Measurements from ENCODE around the gene C1RL. TPM values are rescaled to one million over a fixed set of nuclear protein-coding genes. Genes with fewer than 3 reads are reported as not detected.

C1RL gene
- polyA plus RNA-seq, 2 of the 4 experiments (the other 2 are of a cell fraction) = 25.2 to 30.4 TPM

DNA sequence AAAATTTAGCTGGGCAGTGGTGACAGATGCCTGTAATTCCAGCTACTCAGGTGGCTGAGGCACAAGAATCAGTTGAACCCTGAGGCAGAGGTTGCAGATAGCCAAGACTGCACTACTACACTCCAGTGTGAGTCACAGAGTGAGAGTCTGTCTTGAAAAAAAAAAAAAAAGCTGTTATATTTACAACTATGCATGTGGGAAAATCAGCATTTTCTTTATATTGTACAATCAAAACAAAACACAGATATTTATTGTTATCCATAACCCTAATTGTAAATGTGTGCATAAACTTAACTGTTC is 29.2 kb downstream of the C1RL start:
- H3K4me1 ChIP-seq = peaks cover 26% of the 10 kb centered on the region
- peak overlapping the region; percentile 91 for H3K27ac ChIP-seq
- TF ChIP-seq, protein P1, sequence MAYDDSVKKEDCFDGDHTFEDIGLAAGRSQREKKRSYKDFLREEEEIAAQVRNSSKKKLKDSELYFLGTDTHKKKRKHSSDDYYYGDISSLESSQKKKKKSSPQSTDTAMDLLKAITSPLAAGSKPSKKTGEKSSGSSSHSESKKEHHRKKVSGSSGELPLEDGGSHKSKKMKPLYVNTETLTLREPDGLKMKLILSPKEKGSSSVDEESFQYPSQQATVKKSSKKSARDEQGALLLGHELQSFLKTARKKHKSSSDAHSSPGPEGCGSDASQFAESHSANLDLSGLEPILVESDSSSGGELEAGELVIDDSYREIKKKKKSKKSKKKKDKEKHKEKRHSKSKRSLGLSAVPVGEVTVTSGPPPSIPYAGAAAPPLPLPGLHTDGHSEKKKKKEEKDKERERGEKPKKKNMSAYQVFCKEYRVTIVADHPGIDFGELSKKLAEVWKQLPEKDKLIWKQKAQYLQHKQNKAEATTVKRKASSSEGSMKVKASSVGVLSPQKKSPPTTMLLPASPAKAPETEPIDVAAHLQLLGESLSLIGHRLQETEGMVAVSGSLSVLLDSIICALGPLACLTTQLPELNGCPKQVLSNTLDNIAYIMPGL (CRISPR knock-in tag; IDR thresholded peaks at IDR 0.05; ENCODE audit: borderline replicate concordance) = no peak
- TF ChIP-seq, protein P2, sequence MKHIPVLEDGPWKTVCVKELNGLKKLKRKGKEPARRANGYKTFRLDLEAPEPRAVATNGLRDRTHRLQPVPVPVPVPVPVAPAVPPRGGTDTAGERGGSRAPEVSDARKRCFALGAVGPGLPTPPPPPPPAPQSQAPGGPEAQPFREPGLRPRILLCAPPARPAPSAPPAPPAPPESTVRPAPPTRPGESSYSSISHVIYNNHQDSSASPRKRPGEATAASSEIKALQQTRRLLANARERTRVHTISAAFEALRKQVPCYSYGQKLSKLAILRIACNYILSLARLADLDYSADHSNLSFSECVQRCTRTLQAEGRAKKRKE (CRISPR knock-in tag; IDR thresholded peaks at IDR 0.05; ENCODE audit: low read depth) = no peak
- TF ChIP-seq FOXS1 (CRISPR knock-in tag; IDR thresholded peaks at IDR 0.05) = no peak
- TF ChIP-seq RFX5 (IDR thresholded peaks at IDR 0.05) = no peak
- no peak for TF ChIP-seq NPAS2 (CRISPR knock-in tag; IDR thresholded peaks at IDR 0.05; ENCODE audit: borderline replicate concordance)
- TF ChIP-seq KDM5A (IDR thresholded peaks at IDR 0.05) = no peak
- TF ChIP-seq FOSL2 (IDR thresholded peaks at IDR 0.05) = no peak
- TF ChIP-seq FOSL2 (CRISPR knock-in tag; IDR thresholded peaks at IDR 0.05) = peak; percentile 38
- no peak for TF ChIP-seq TFCP2L1 (CRISPR knock-in tag; IDR thresholded peaks at IDR 0.05)
- no peak for TF ChIP-seq ESRRA (IDR thresholded peaks at IDR 0.05; ENCODE audit: borderline replicate concordance, low read length)
- TF ChIP-seq CBX8 (IDR thresholded peaks at IDR 0.05) = no peak
- TF ChIP-seq PHF8 (IDR thresholded peaks at IDR 0.05; ENCODE audit: borderline replicate concordance, low read depth) = no peak
- TF ChIP-seq RCOR1 (IDR thresholded peaks at IDR 0.05; ENCODE audit: low read depth, low read length) = no peak
- 0 out of 5 replicates have a peak, but pooled peaks of 1 of the 2 experiments have one; percentile 1 for TF ChIP-seq JUN (IDR thresholded peaks at IDR 0.05)
- TF ChIP-seq RARB (CRISPR knock-in tag; IDR thresholded peaks at IDR 0.05) = no peak
- TF ChIP-seq ZC3H11A (IDR thresholded peaks at IDR 0.05) = no peak
- no peak for TF ChIP-seq POLR2A (IDR thresholded peaks at IDR 0.05; ENCODE audit: low read length)
- DNase-seq (ENCODE audit: low read depth in 1 of 2, low spot score in 1 of 2) (peak in 1 of 2 experiments; percentile 52), ATAC-seq (peak; percentile 79 to 84), FAIRE-seq (no peak)
- H3K4me3 ChIP-seq = no peak overlapping the region
- no peaks in the 10 kb centered on the region for H3K9me3 ChIP-seq
- peak overlapping the region; percentile 84 for H3K4me2 ChIP-seq
- ChIA-PET POLR2A (interaction anchor here (0.5 to 2.4 kb wide), 12 partner anchors 9 to 136 kb away, joined by 3 to 27 read pairs (median 3); partner anchors contain the start of genes C12orf57, C1S, LPCAT3 and RNU7-1), CTCF (interaction anchor here (0.6 to 13.8 kb wide), 6 partner anchors 11 to 188 kb away, joined by 3 to 150 read pairs (median 40); partner anchors contain the start of genes C1R, C1RL and C1S)

DNA sequence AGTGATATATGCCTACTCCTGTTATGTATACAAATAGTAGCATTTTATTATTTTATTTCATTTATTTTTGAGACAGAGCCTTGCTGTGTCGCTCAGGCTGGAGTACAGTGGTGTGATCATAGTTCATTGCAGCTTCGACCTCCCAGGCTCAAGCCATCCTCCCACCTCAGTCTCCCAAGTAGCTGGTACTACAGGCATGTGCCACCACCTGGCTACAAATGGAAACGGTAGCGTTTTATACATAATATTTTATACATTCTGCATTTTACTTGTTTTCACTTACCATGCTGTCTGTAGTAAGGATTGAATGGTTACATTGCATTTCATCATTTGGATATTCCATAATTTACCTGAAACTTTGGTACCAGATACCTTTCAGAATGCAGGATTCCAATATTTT is 30.9 kb downstream of the C1RL start:
- H3K4me1 ChIP-seq = peaks cover 26% of the 10 kb centered on the region
- peak in 1 of 2 experiments; percentile 52; a peak in 3 of 6 replicates for ATAC-seq
- CTCF ChIA-PET = interaction anchor here (1.4 to 13.8 kb wide), 5 partner anchors 13 to 109 kb away, joined by 3 to 150 read pairs (median 74); partner anchors contain the start of genes C1R, C1RL and C1S
- peak; percentile 39 for FAIRE-seq
- peak in 1 of 2 experiments; percentile 47 for DNase-seq (ENCODE audit: low read depth in 1 of 2, low spot score in 1 of 2)
- peak overlapping the region; percentile 84; the same call in 2 of the 3 replicates for H3K4me2 ChIP-seq
- no peaks in the 10 kb centered on the region for H3K9me3 ChIP-seq
- POLR2A ChIA-PET = no interaction called here
- 33% methylated on average over 4 of the region's 4 CpGs for WGBS (ENCODE audit: missing lambda C conversion rate)
- no peak overlapping the region for H3K4me3 ChIP-seq
- H3K27ac ChIP-seq = peak overlapping the region; percentile 91
- no peak for TF ChIP-seq CBX2 (IDR thresholded peaks at IDR 0.05; ENCODE audit: borderline replicate concordance, low read depth)
- TF ChIP-seq, protein P3, sequence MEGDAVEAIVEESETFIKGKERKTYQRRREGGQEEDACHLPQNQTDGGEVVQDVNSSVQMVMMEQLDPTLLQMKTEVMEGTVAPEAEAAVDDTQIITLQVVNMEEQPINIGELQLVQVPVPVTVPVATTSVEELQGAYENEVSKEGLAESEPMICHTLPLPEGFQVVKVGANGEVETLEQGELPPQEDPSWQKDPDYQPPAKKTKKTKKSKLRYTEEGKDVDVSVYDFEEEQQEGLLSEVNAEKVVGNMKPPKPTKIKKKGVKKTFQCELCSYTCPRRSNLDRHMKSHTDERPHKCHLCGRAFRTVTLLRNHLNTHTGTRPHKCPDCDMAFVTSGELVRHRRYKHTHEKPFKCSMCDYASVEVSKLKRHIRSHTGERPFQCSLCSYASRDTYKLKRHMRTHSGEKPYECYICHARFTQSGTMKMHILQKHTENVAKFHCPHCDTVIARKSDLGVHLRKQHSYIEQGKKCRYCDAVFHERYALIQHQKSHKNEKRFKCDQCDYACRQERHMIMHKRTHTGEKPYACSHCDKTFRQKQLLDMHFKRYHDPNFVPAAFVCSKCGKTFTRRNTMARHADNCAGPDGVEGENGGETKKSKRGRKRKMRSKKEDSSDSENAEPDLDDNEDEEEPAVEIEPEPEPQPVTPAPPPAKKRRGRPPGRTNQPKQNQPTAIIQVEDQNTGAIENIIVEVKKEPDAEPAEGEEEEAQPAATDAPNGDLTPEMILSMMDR (IDR thresholded peaks at IDR 0.05) = peak; percentile 24; the same call in 2 of the 3 replicates
- 0 out of 3 replicates have a peak, but pooled peaks have one; percentile 17 for TF ChIP-seq SMC3 (IDR thresholded peaks at IDR 0.05)
- no peak for TF ChIP-seq BHLHE40 (IDR thresholded peaks at IDR 0.05; ENCODE audit: low read depth, low read length)
- no peak for TF ChIP-seq EHMT2 (IDR thresholded peaks at IDR 0.05; ENCODE audit: low read depth)
- TF ChIP-seq KDM5A (IDR thresholded peaks at IDR 0.05) = no peak
- TF ChIP-seq POLR2A (IDR thresholded peaks at IDR 0.05; ENCODE audit: low read length) = no peak
- no peak for TF ChIP-seq FOSB (CRISPR knock-in tag; IDR thresholded peaks at IDR 0.05)
- TF ChIP-seq ZSCAN20 (CRISPR knock-in tag; IDR thresholded peaks at IDR 0.05) = no peak
- TF ChIP-seq, protein P4, sequence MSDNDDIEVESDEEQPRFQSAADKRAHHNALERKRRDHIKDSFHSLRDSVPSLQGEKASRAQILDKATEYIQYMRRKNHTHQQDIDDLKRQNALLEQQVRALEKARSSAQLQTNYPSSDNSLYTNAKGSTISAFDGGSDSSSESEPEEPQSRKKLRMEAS (IDR thresholded peaks at IDR 0.05) = 0 out of 2 replicates have a peak, but pooled peaks have one; percentile 17
- TF ChIP-seq JUN (IDR thresholded peaks at IDR 0.05) = no peak
- TF ChIP-seq, protein P5, sequence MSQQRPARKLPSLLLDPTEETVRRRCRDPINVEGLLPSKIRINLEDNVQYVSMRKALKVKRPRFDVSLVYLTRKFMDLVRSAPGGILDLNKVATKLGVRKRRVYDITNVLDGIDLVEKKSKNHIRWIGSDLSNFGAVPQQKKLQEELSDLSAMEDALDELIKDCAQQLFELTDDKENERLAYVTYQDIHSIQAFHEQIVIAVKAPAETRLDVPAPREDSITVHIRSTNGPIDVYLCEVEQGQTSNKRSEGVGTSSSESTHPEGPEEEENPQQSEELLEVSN (IDR thresholded peaks at IDR 0.05; ENCODE audit: borderline replicate concordance, low read depth) = no peak
- TF ChIP-seq, protein P6, sequence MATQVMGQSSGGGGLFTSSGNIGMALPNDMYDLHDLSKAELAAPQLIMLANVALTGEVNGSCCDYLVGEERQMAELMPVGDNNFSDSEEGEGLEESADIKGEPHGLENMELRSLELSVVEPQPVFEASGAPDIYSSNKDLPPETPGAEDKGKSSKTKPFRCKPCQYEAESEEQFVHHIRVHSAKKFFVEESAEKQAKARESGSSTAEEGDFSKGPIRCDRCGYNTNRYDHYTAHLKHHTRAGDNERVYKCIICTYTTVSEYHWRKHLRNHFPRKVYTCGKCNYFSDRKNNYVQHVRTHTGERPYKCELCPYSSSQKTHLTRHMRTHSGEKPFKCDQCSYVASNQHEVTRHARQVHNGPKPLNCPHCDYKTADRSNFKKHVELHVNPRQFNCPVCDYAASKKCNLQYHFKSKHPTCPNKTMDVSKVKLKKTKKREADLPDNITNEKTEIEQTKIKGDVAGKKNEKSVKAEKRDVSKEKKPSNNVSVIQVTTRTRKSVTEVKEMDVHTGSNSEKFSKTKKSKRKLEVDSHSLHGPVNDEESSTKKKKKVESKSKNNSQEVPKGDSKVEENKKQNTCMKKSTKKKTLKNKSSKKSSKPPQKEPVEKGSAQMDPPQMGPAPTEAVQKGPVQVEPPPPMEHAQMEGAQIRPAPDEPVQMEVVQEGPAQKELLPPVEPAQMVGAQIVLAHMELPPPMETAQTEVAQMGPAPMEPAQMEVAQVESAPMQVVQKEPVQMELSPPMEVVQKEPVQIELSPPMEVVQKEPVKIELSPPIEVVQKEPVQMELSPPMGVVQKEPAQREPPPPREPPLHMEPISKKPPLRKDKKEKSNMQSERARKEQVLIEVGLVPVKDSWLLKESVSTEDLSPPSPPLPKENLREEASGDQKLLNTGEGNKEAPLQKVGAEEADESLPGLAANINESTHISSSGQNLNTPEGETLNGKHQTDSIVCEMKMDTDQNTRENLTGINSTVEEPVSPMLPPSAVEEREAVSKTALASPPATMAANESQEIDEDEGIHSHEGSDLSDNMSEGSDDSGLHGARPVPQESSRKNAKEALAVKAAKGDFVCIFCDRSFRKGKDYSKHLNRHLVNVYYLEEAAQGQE (IDR thresholded peaks at IDR 0.05) = no peak
- TF ChIP-seq CHD4 (IDR thresholded peaks at IDR 0.05; ENCODE audit: borderline replicate concordance) = no peak
- TF ChIP-seq, protein P7, sequence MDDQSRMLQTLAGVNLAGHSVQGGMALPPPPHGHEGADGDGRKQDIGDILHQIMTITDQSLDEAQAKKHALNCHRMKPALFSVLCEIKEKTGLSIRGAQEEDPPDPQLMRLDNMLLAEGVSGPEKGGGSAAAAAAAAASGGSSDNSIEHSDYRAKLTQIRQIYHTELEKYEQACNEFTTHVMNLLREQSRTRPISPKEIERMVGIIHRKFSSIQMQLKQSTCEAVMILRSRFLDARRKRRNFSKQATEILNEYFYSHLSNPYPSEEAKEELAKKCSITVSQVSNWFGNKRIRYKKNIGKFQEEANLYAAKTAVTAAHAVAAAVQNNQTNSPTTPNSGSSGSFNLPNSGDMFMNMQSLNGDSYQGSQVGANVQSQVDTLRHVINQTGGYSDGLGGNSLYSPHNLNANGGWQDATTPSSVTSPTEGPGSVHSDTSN (IDR thresholded peaks at IDR 0.05) = no peak
